Measurements from ENCODE around the gene SEPTIN1. TPM values are rescaled to one million over a fixed set of nuclear protein-coding genes. Genes with fewer than 3 reads are reported as not detected.

The SEPTIN1 gene
- total RNA-seq, 1 donor from 2014 or later: 0.85 TPM

GRCh38 chr16:30369091-30369937, 13.0 kb downstream of the SEPTIN1 start:
- Mint-ChIP-seq H3K9me3 (ENCODE audit: low read depth) (no peaks in the 10 kb centered on the region), H3K36me3 (ENCODE audit: low read depth) (peaks cover 9% of the 10 kb centered on the region), H3K27me3 (ENCODE audit: low read depth) (no peaks in the 10 kb centered on the region), H3K27ac (ENCODE audit: unreplicated experiment) (peak overlapping the region; percentile 81), H3K4me1 (ENCODE audit: low read depth) (peaks cover 43% of the 10 kb centered on the region), H3K4me3 (ENCODE audit: unreplicated experiment) (peak overlapping the region; percentile 86)
- DNase-seq (ENCODE audit: low spot score): no peak
- no peak for TF ChIP-seq CTCF (IDR thresholded peaks at IDR 0.05)

- no peak for DNase-seq (ENCODE audit: low spot score)
- peak overlapping the region; percentile 81 for H3K27ac Mint-ChIP-seq (ENCODE audit: unreplicated experiment)
- no peaks in the 10 kb centered on the region for H3K9me3 Mint-ChIP-seq (ENCODE audit: low read depth)
- no peak for TF ChIP-seq CTCF (IDR thresholded peaks at IDR 0.05)
- H3K27me3 Mint-ChIP-seq (ENCODE audit: low read depth): no peaks in the 10 kb centered on the region
- peaks cover 9% of the 10 kb centered on the region for H3K36me3 Mint-ChIP-seq (ENCODE audit: low read depth)
- H3K4me1 Mint-ChIP-seq (ENCODE audit: low read depth): peaks cover 43% of the 10 kb centered on the region
- H3K4me3 Mint-ChIP-seq (ENCODE audit: unreplicated experiment): peak overlapping the region; percentile 86
These were observed 13.6 kb downstream of the SEPTIN1 start for GRCh38 chr16:30368792-30369090.

- peaks cover 43% of the 10 kb centered on the region for H3K4me1 Mint-ChIP-seq (ENCODE audit: low read depth)
- H3K27me3 Mint-ChIP-seq (ENCODE audit: low read depth): no peaks in the 10 kb centered on the region
- H3K9me3 Mint-ChIP-seq (ENCODE audit: low read depth): no peaks in the 10 kb centered on the region
- H3K36me3 Mint-ChIP-seq (ENCODE audit: low read depth): peaks cover 9% of the 10 kb centered on the region
- no peak for TF ChIP-seq CTCF (IDR thresholded peaks at IDR 0.05)
- peak overlapping the region; percentile 81 for H3K27ac Mint-ChIP-seq (ENCODE audit: unreplicated experiment)
- no peak for DNase-seq (ENCODE audit: low spot score)
- peak overlapping the region; percentile 86 for H3K4me3 Mint-ChIP-seq (ENCODE audit: unreplicated experiment)
These were observed 14.1 kb downstream of the SEPTIN1 start for GRCh38 chr16:30368122-30368791.

GRCh38 chr16:30367349-30368009, 14.9 kb downstream of the SEPTIN1 start:
- Mint-ChIP-seq H3K27ac (ENCODE audit: unreplicated experiment) (peak overlapping the region; percentile 81), H3K4me1 (ENCODE audit: low read depth) (peaks cover 43% of the 10 kb centered on the region), H3K4me3 (ENCODE audit: unreplicated experiment) (peak overlapping the region; percentile 86), H3K27me3 (ENCODE audit: low read depth) (no peaks in the 10 kb centered on the region), H3K36me3 (ENCODE audit: low read depth) (peaks cover 14% of the 10 kb centered on the region), H3K9me3 (ENCODE audit: low read depth) (no peaks in the 10 kb centered on the region)
- TF ChIP-seq CTCF (IDR thresholded peaks at IDR 0.05): no peak
- no peak for DNase-seq (ENCODE audit: low spot score)

GRCh38 chr16:30366511-30366910, 15.8 kb downstream of the SEPTIN1 start:
- H3K4me1 Mint-ChIP-seq (ENCODE audit: low read depth): peaks cover 42% of the 10 kb centered on the region
- peaks cover 17% of the 10 kb centered on the region for H3K36me3 Mint-ChIP-seq (ENCODE audit: low read depth)
- H3K27ac Mint-ChIP-seq (ENCODE audit: unreplicated experiment): no peak overlapping the region
- no peak overlapping the region for H3K4me3 Mint-ChIP-seq (ENCODE audit: unreplicated experiment)
- TF ChIP-seq CTCF (IDR thresholded peaks at IDR 0.05): no peak
- H3K9me3 Mint-ChIP-seq (ENCODE audit: low read depth): no peaks in the 10 kb centered on the region
- H3K27me3 Mint-ChIP-seq (ENCODE audit: low read depth): no peaks in the 10 kb centered on the region
- DNase-seq (ENCODE audit: low spot score): no peak

All from chondrocyte (in vitro differentiated cells).